ENCODE data around the gene PHF11. TPM values are rescaled to one million over a fixed set of nuclear protein-coding genes. Genes with fewer than 3 reads are reported as not detected.

Gene PHF11
- total RNA-seq, 1 donor from 2014 or later, result 24.6 TPM

DNA sequence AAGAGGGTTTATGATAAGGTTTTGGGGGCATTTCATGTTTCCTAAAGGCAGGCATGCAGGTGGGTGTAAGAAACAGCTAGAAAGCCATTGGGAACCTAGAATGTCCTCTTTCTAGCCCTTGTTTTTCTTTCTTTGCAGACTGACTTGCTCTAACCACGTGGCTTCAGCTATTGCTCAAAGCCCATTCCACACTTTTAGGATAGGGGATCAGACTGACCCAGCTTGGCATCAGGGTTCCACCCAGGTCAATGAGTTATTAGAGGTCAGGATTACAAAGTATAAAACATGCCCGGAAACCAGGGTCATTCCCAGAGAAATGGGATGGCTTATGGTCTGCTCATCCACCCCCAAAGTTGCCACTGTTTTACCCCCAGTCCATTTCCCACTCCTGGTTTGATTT, 16.8 kb downstream of the PHF11 start:
- no peaks in the 10 kb centered on the region for H3K9me3 Mint-ChIP-seq (ENCODE audit: low read depth)
- H3K4me3 Mint-ChIP-seq (ENCODE audit: unreplicated experiment), result no peak overlapping the region
- TF ChIP-seq, protein P1, sequence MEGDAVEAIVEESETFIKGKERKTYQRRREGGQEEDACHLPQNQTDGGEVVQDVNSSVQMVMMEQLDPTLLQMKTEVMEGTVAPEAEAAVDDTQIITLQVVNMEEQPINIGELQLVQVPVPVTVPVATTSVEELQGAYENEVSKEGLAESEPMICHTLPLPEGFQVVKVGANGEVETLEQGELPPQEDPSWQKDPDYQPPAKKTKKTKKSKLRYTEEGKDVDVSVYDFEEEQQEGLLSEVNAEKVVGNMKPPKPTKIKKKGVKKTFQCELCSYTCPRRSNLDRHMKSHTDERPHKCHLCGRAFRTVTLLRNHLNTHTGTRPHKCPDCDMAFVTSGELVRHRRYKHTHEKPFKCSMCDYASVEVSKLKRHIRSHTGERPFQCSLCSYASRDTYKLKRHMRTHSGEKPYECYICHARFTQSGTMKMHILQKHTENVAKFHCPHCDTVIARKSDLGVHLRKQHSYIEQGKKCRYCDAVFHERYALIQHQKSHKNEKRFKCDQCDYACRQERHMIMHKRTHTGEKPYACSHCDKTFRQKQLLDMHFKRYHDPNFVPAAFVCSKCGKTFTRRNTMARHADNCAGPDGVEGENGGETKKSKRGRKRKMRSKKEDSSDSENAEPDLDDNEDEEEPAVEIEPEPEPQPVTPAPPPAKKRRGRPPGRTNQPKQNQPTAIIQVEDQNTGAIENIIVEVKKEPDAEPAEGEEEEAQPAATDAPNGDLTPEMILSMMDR (IDR thresholded peaks at IDR 0.05), result no peak
- no peak overlapping the region for H3K27ac Mint-ChIP-seq (ENCODE audit: unreplicated experiment)
- H3K36me3 Mint-ChIP-seq (ENCODE audit: low read depth), result peaks cover 18% of the 10 kb centered on the region
- H3K27me3 Mint-ChIP-seq (ENCODE audit: low read depth), result no peaks in the 10 kb centered on the region
- peaks cover 3% of the 10 kb centered on the region for H3K4me1 Mint-ChIP-seq (ENCODE audit: low read depth)
- no peak for DNase-seq (ENCODE audit: low spot score)

DNA sequence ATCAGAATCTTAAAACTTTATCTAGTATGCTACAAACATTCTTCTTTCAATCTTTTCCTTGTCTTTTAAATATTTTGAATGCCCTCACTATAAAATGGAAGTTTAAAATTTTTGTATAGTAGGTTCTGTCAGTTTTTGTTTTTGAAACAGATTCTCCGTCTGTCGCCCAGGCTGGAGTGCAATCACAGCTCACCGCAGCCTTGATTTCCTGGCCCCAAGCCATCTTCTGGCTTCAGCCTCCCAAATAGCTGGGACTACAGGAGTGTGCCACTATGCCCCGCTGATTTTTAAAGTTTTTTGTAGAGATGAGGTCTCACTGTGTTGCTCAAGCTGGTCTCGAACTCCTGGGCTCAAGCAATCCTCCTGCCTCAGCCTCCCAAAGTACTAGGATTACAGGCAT, 20.7 kb downstream of the PHF11 start:
- TF ChIP-seq, protein P1 (IDR thresholded peaks at IDR 0.05), result no peak

DNA sequence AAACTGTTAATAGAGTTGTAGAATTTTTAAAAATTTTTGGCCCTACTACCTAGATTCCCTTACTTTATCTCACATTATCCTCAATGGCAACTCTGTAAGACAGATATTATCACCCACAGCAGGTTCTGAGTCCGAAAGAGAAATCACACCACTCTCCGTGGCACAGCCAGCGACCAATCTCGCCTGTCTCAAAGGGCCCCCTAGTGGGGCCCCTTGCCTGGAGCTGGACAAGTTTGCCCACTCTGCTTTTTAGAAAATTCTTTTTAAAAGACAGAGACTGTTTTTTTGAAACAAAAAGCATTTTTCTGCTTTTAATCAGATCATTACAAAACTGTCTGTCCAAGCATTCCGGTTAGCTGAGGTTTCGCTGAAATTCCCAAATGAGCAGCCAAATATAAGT, 21.7 kb downstream of the PHF11 start:
- Mint-ChIP-seq H3K36me3 (ENCODE audit: low read depth) (peaks cover 26% of the 10 kb centered on the region), H3K4me1 (ENCODE audit: low read depth) (peaks cover 3% of the 10 kb centered on the region), H3K4me3 (ENCODE audit: unreplicated experiment) (no peak overlapping the region), H3K27ac (ENCODE audit: unreplicated experiment) (no peak overlapping the region), H3K27me3 (ENCODE audit: low read depth) (no peaks in the 10 kb centered on the region), H3K9me3 (ENCODE audit: low read depth) (no peaks in the 10 kb centered on the region)
- TF ChIP-seq, protein P1 (IDR thresholded peaks at IDR 0.05), result peak; percentile 57
- no peak for DNase-seq (ENCODE audit: low spot score)

More for the DNA sequence above, 20.7 kb downstream of the PHF11 start:
- Mint-ChIP-seq H3K36me3 (ENCODE audit: low read depth) (peaks cover 26% of the 10 kb centered on the region), H3K9me3 (ENCODE audit: low read depth) (no peaks in the 10 kb centered on the region), H3K27me3 (ENCODE audit: low read depth) (no peaks in the 10 kb centered on the region), H3K4me3 (ENCODE audit: unreplicated experiment) (no peak overlapping the region), H3K4me1 (ENCODE audit: low read depth) (peaks cover 3% of the 10 kb centered on the region), H3K27ac (ENCODE audit: unreplicated experiment) (no peak overlapping the region)
- DNase-seq (ENCODE audit: low spot score), result no peak

DNA sequence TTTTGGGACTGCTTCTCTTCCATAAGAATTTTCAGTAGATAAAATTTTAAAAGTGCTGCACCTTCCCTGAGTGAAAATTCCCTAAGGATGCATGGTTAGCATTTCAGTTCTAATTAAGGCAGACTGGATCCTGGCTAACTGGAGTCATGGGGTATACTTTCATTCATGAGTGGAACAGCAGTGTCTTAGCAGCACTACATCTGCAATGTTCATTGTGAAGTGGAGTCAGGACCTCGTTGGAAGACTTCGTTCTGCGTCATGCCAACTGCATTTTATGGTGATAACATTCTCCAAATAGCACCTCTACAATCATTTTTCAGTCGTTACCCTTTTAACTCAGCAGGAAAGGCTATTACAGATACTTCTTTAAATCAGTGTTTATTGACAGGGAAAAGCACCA, 25.5 kb downstream of the PHF11 start:
- H3K4me3 Mint-ChIP-seq (ENCODE audit: unreplicated experiment), result no peak overlapping the region
- H3K27ac Mint-ChIP-seq (ENCODE audit: unreplicated experiment), result no peak overlapping the region
- no peaks in the 10 kb centered on the region for H3K27me3 Mint-ChIP-seq (ENCODE audit: low read depth)
- H3K9me3 Mint-ChIP-seq (ENCODE audit: low read depth), result no peaks in the 10 kb centered on the region
- H3K4me1 Mint-ChIP-seq (ENCODE audit: low read depth), result peaks cover 5% of the 10 kb centered on the region
- peaks cover 15% of the 10 kb centered on the region for H3K36me3 Mint-ChIP-seq (ENCODE audit: low read depth)
- no peak for DNase-seq (ENCODE audit: low spot score)
- TF ChIP-seq, protein P1 (IDR thresholded peaks at IDR 0.05), result no peak

DNA sequence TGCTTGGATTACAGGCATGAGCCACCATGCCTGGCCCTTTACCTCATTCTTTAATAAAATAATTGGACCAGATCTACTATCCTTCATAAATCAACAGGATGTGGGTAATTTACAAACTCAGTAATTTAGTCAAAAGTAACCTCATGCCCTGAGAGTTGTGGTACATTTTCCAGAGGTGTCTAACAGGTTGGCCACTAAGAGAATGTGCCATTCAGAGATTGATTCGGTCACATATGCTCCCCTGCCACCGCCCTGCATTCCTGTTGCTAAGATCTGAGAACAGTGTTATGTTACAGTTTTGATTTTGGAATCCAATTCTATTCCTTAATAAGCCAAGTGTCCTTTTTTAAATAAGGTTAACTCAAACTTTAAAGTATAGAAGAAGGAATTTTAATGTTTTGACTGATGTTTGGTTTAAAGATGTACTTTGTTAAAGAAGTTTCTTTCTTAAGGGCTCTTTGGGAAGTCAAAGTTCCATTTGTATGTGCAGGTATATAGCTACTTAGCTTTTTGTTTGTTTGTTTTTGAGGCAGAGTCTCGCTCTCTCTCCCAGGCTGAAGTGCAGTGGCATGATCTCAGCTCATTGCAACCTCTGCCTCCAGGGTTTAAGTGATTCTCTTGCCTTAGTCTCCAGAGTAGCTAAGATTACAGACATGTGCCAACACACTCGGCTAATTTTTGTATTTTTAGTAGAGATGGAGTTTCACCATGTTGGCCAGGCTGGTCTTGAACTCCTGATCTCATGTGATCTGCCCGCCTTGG, 29.2 kb downstream of the PHF11 start:
- Mint-ChIP-seq H3K9me3 (ENCODE audit: low read depth) (no peaks in the 10 kb centered on the region), H3K27me3 (ENCODE audit: low read depth) (no peaks in the 10 kb centered on the region), H3K27ac (ENCODE audit: unreplicated experiment) (no peak overlapping the region), H3K36me3 (ENCODE audit: low read depth) (peaks cover 9% of the 10 kb centered on the region), H3K4me3 (ENCODE audit: unreplicated experiment) (no peak overlapping the region), H3K4me1 (ENCODE audit: low read depth) (peaks cover 3% of the 10 kb centered on the region)
- no peak for DNase-seq (ENCODE audit: low spot score)
- TF ChIP-seq, protein P1 (IDR thresholded peaks at IDR 0.05), result no peak
